GM23248 (cell line): ENCODE results near the gene SMYD3.

Experiments used
- EZH2 ChIP-seq: fragments of 200-600 bp; sonication (generic); IDR thresholded peaks from 2 replicates; pipeline ENCODE4 v1.6.1; 2018; ENCODE audit warnings: antibody characterized with exemption, mild to moderate bottlenecking; ENCODE audit not compliant: insufficient read depth, poor library complexity, severe bottlenecking
- EZH2phosphoT487 ChIP-seq: fragments of 200-600 bp; sonication (generic); IDR thresholded peaks from 2 replicates; pipeline ENCODE4 v1.6.1; 2018; ENCODE audit warnings: antibody characterized with exemption, moderate library complexity, mild to moderate bottlenecking, low read depth; ENCODE audit not compliant: insufficient read depth

DNA sequence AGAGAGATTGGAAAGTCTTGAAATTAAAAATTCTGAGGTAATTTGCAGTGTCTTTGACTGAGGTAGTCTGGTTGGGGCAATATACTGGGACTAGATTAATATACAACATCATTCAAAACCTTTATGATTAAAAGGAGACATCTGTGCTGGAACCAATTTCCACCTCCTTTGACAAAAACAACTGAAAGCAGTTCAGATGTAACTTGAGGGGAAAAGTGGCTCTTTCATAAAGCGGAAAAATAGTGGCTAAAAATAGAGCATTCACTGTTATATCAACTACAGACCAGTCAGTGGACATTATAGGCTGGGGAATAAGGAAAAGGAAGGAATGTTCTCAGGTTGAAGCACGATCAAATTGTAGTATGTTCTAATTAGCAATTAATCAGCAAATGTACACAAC, 635.9 kb downstream of the SMYD3 start:
- no peak for TF ChIP-seq EZH2
- TF ChIP-seq EZH2phosphoT487 = no peak
